HG02970 (cell line): ENCODE results near the gene FYN.
"Not testable (repeated sequence)": the region's sequence is repeated elsewhere in the genome, so short reads cannot be mapped to it uniquely, and the experiment has no call there.

ENCODE experiments used
- ATAC-seq: cut with Tn5 transposase; IDR thresholded peaks from one replicate; pipeline ENCODE4 v1.9.1; 2021; ENCODE audit warnings: mild to moderate bottlenecking, moderate library complexity, moderate number of reproducible peaks; ENCODE audit not compliant: unreplicated experiment, low FRiP score

The FYN gene

DNA sequence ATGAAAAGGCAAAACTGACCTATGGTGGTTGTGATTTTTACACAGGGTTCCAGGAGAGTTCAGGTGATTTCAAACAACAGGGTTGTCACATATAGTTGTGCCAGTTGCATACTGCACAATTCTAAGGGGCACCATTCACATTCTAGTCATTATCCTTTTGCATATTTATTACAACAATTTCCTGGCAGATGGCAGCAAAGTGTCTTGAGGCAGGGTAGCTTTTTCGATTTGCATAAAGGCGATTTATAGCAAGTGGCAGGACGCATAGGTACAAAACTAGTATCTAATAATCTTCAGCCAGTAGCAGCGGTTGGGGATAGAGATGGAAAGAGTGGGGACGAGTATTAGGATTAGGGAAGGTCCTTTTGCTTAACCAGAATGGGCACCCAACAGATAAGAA, 221.1 kb downstream of the FYN start:
- no peak for ATAC-seq

DNA sequence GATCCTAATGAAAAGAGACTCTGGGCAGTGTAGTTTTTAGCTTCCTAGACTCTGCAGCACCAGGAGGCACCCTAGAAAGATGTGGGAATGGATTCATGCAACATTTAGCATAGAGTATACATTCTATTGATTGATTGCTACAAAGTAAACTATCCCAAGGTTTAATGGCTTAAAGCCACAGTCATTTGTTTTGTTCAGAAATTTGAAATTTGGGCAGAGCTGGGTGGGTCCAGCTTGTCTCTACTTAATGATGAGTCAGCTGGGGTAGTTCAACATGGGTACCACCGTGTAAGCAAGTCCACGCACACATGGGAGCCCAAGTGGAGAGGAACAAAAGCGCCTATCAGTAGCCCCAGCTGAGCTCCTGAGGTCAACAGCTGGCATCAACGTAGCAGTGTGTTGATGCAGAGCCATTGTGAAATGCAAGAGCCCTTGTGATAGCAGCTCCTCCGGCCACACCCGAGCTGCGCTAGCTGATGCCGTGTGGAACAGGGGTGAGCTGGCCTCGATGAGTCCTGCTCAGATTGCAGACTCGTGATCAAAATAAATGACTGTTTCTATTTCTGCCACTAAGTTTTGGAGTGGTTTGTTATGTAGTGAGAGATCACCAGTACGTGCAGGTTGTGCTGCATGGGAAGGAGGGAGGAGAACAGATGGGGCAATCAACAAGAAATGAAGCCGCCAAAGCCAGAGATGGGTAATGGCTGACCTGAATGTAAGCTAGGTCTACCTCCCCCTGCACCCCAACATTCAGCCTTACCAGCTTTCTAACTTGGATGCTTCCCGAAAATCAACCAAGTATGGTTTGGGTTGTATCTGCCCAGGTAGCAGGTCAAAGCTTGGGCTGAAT, 221.8 kb downstream of the FYN start:
- ATAC-seq = no peak

DNA sequence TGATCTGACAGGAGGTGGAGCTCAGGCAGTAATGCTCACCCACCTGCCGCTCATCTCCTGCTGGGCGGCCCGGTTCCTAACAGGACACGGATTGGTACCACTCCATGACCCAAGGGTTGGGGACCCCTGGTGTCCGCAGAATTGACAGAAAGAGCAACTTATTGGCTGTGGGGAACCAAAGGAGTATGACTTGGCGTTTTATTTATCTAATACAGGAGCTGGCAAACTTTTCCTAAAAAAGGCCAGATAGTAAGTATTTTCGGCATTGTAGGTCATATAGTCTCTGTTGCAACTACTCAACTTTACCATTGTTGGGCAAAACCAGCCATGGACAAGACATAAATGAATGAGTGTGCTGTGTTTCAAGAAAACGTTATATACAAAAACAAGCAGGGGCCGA, 223.2 kb downstream of the FYN start:
- ATAC-seq = no peak

DNA sequence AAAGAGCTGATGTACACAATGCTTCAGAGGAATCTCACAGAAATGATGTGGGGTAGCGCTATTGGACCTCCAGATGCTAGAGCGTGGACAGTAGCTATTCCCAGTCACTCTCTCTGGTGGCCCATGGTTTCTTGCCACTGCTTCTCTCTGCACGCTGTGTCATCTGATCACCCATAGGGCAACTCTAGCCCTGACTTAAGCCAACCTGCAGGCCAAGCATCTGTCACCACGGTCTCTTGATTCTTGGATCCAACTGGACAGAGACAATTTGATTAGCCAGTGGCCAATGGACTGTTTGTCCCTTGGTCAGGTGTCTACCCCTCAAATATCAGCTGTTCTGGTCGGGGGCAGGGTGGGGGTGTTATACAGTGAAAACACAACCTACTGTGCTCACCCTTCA, 225.2 kb downstream of the FYN start:
- ATAC-seq = no peak

DNA sequence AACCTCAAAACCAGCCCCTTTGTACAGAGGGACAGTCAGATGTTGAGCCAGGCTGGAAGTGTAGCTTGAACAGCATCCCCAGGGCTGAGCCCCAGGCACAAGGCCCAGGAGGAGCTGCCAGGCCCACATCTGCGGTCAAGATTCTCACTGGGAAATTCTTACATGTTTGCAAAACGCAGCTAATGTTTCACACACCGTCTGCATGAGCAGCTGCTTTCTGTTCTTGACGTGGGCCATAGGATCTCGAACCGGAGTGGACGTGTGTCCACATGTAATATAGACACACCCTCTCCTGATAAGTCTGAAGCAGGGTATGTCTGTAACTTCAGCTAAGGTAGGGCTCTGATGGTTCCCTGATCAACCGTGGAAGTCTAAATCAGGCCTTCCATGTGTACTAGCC, 226.3 kb downstream of the FYN start:
- ATAC-seq = no peak

DNA sequence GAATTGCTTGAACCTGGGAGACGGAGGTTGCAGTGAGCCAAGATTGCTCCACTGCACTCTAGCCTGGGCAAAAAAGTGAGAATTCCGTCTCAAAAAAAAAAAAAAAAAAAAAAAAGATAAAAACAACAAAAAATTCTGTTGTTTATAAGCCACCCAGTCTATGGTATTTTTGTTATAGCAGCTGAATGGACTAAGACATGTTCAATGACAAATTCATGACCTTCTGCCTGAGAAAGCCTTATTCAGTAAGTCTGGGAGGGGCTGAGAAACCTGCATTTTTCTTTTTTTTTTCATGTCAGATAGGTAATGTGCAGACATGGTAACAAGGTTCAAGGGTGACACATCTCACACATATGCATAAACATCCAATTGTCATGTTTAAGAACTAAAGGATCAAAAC, 227.2 kb downstream of the FYN start:
- no peak for ATAC-seq

DNA sequence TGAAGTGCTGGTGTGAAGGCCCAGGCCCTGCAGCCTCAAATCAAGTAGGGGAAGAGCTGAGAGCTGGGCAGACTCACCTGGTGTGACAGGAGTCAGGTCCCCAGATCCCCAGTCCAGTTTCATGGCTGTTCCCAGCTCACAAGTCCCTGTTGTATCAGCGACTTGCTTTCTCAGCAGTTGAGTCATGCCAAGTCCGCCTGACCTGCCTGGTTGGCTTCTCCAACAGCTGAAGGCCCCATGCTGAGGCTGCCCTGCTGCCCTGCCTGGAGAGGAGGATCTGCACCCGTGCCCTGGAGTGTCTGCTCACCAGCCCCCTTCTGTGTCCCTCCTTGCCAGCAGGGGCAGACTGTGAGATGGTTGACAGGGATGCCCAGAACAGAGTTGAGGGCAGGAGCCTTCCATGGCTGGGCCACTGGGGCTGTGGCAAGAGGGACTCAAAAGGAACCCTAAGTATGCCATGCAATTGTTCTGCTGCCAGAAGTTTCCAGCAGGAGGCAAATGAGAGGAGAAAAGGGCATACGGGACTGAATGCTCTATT, 228.3 kb downstream of the FYN start:
- ATAC-seq = no peak

DNA sequence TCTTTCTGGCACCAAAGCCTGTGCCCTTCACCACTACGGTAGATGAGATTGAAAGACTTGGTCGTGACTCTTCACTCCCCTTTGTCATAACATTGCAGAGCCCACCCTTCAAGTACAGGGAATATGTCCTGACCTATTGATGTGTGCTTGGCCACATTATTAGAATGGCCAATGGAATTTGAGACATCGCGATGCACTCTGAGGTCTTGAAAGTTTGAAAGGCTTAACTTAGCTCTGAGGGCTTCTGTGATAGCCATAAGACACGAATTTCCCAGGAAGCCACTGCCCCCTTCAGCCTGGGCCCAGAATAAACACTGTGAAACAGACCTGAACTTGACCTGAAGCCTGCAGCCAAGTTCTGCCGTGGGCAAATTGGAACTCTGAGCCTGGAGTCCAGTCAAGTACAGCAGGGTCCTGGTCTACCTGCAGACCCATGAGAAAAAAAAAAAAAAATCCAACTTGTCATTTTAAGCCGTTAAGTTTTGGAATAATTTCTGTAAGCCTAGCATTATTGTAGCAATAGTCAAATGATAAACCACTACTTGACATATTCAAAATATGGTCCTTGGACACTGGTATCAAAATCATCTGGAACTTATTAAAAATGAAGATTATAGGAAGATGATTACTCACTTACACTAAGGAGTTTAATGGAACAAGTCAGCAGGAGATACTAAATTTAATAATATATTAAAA, 230.6 kb downstream of the FYN start:
- ATAC-seq = no peak

DNA sequence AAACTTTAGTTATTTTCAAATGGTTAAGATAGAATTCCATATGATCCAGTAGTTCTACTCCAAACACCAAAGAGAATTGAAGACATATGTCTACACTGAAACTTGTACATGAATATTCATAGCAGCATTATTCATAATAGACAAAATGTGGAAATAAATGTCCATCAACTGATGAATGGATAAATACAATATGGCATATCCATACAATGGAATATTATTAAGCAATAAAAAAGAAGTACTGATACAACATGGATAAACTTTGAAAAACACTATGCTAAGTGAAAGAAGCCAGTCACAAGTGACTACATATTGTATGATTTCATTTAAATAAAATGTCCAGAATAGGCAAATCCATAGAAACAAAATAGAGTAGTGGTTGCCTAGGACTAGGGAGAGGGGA, 234.0 kb downstream of the FYN start:
- no peak for ATAC-seq

DNA sequence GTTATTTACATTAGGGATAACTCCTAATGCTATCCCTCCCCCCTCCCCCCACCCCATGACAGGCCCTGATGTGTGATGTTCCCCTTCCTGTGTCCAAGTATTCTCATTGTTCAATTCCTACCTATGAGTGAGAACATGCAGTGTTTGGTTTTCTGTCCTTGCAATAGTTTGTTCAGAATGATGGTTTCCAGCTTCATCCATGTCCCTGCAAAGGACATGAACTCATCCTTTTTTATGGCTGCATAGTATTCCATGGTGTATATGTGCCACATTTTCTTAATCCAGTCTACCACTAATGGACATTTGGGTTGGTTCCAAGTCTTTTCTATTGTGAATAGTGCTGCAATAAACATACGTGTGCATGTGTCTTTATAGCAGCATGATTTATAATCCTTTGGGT, 238.3 kb downstream of the FYN start:
- ATAC-seq = not testable (repeated sequence)

DNA sequence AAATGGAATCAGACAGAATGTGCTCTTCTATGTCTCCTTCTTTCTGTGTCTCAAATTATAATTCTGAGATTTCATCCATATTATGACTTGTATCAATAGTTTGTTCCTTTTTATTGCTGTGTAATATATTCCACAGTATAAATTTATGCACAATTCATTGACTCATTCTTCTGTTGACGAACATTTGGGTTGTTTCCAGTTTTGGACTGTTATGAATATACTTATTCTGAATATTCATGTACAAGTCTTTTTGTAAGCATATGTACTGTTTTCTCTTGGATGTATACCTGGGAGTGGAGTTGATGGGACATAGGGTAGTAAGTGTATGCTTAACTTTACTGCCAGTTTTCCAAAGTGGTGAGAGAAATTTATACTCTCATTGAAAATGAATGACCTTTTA, 239.4 kb downstream of the FYN start:
- no peak for ATAC-seq

DNA sequence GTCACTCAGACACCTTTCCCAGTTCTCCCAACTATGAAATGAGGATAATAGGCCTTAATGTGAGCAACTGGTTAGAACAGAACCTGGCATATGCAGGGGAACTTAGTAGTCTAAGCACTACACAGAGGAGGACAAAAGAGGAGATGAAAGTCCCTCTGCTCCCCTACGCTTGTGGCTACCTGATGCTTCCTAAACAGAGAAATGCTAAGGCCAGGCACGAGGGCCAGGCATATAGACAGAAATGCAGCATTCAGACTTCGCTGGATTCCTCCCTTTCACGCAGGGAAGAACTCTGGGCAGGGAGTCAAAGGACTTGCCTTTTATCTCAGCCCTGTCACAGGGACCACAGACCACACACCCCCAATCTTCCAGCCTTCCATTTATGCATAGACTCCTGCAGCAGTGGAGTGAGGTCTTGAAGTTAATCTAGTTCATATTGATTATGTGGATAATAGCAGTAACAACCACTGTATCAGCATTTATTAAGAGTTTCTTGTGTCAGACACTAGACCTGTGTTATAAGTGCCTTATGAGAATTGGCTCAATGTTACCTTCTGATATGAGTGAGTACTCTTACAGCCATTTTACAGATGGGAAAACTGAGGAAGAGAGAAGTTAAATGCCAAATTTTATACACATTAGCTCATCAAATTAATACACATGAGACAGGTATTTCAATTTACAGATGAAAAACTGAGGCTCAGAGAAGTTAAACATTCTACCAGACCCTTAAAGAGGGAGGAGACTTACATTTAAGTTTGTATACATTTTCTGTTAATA, 240.6 kb downstream of the FYN start:
- ATAC-seq = no peak

DNA sequence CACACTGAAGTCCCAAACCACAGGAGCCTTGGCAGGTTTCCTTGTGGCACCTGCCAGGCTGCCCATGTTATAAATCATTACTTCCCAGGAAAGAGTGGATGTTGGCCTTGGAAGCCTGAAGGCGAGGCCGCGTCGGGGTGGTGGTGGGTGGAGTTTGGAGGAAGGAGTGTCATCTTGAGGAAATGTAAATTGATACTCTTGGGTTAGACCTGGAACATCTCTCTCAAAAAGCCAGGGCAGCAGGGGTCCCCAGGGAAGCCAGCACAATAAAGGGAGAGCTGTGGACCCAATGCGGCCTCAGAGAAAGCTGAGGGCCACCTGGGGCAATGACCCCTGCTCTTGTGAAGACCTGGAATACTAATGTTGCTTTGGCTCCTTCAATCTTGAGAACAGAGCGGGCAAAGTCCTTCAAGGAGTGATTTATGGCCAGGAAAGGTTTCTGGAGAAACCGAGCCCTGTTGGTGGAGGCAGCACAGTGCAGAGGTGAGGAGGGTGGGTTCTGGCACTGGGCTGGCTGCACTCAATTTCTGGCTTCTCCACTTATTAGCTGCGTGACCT, 241.3 kb downstream of the FYN start:
- no peak for ATAC-seq

DNA sequence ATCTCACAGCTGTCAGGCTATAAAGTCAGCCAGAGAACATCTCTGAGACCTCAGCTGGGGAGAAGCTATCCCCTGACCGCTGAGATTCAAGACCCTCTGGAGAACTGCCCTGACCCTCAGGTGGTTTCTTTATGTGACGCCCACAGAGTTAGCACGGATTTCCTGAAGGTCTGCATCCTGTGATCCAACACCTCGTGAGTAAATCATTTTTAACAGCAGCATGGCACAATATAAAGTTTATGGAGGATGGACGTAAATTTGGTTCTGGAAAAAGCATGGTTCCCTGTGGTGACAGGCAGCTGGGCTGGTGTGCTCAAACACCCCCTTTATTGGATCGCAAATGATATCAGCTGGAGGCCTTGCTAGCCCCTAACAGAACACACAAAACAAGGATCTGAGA, 242.2 kb downstream of the FYN start:
- no peak for ATAC-seq

DNA sequence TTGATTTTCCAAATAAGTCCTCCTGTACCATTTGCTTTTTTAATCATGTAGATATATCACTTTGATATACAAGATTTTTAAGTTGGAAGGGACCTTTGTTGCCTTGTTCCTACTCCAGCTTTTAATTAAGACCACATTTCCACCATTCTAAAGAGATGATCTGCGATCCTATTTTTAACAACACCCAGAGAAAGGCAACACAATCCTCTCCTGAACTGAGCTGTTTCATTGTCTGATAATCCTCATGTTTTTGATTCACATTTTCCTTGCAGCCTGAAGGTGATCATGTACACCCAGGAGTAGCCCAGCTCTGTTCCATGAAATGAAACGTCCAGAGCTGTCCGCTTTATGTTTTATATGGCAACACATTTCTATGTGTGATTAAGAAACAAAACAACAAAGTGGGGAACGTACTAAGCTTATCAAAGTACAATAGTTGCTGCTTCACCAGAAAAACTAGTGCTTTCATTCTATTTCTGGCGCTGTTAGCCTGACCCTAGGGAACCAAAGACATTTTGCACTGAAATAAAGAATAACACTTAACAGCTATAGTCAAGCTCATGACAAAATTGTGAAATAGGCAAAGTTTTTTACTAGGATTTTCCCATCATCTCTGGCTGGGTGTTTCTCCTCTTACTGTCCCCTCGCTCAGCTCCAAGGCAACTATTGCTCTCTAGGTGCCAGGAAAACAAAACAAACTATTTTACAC, 245.0 kb downstream of the FYN start:
- no peak for ATAC-seq

DNA sequence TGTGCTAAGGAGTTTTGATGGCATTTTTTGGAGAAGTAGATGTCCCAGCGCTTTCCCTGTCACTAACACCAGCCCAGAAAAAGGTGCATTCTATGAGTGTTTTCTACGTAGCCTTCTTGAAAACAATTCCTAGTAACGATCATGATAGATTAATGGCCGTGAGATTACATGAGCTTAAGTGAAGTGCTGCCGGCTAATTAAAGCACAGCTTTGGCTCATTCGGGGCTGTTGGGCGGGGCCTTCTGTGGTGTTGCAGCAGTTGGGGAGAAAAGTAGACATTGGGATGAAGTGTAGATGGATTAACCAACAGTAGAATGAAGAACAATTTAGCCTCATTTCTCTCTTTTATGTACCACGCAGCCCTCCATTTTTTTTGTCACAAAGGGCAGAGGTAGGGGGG, 246.8 kb downstream of the FYN start:
- ATAC-seq = no peak

DNA sequence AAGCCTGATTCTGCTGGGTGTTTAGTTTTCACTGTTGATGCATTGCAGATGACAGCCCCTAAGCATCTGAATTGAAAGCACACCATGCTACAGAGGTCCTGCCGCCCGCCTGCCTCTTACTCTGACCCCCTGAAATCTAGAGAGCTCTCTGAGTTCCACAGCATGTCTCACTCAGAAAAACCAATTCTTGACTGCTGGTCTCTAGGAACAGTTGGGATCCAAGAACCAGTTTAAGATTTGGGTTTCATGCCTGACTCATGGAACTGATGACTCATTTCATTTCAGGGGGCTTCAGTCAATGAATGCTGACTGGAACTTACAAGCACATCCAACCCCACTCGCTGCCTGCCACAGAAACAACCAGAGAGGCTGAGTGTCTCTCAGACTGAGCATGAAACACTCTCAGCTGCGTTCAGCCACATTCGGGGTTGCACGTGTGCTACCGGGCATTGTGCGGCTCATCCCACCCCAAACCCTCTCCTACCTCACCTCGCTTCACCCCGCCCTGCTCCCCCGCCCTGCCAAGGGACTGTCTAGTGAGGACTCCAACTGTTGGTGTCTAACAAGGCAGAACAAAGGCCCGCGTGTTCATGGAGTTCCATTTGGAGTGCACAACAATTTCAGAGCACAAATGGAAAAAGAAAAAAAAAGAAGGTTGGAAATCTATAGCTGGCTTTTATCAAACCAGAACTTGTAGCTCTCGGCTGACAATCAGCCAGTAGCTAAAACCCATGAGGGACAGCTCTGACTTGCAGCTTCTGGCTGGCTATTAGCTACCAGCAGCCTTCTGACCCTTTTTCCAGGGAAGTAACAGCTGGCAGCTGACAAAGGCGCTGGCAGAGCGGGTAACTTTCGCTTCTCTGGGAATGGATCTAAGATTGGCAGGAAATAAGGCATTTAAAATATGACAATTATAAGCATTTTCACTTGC, 247.5 kb downstream of the FYN start:
- ATAC-seq = no peak

DNA sequence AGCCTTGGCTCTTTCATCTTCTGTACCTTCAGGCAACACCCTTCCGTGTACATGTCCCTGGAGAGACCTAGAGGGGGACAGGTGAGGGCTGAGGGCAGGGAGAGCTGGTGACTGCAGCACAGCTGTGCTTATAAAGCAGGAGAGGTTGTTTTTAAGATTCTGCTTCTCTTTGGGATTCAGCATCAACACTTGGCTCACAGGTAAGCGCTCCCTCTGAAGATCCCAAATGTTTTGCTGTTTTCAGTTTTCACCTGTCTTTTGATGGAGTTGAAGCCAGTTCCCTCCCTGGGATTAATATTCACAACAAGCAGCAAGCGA, 248.2 kb downstream of the FYN start:
- no peak for ATAC-seq

DNA sequence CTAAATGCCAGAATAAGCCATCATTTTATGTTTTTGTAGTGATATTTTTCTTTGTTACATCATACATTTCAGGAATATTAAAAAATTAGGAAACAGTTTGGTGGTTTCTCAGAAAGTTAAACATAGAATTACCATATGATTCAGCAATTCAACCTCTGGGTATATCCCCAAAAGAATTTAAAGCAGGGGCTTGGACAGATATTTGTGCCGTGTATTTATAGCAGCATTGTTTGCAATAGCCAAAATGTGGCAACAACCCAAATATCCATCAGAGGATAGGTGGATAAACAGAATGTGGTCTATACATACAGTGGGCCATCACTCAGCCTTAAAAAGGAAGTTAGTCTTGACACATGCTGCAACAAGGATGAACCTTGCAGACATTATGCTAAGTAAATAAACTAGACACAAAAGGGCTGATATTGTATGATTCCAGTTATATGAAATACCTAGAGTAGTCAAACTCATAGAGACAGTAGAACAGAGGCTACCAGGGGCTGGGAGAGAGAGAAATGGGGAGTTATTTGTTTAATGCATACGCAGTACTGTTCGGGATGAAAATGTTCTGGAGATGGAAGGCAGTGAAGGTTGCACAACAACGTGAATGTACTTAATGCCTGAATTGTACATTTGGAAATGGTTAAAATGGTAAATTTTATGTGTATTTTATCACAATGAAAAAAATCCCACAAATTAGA, 248.7 kb downstream of the FYN start:
- no peak for ATAC-seq
